Tibial artery (tissue), 4 donors: ENCODE results near the gene BRF1.

ENCODE experiments used
- DNase-seq, 2 donors: peaks; one replicate each; pipeline ENCODE4 v3.0.0-alpha.2; 2019
- H3K27ac ChIP-seq, 2 donors: fragments of 200-600 bp; sonication (generic) in 1 of 2; 1 replicate in 1 of 2; 2 replicates in 1 of 2; pipeline ENCODE4 v1.5.1; 2018 to 2019; ENCODE audit warnings: mild to moderate bottlenecking in 1 of 2
- H3K27me3 ChIP-seq, 2 donors: fragments of 200-600 bp; sonication (generic) in 1 of 2; one replicate each; pipeline versions ENCODE4 v1.5.1 to v1.6.0; 2016 to 2019
- H3K36me3 ChIP-seq, 3 donors: fragments of 200-600 bp; sonication (generic) in 2 of 3; one replicate each; pipeline ENCODE4 v1.5.1; 2016 to 2019; ENCODE audit warnings: mild to moderate bottlenecking in 2 of 3
- H3K4me1 ChIP-seq, 4 donors: fragments of 200-600 bp; sonication (generic) in 2 of 4; 1 replicate in 3 of 4; 2 replicates in 1 of 4; pipeline ENCODE4 v1.5.1; 2016 to 2019
- H3K4me3 ChIP-seq, 2 donors: fragments of 200-600 bp; sonication (generic) in 1 of 2; 1 replicate in 1 of 2; 2 replicates in 1 of 2; pipeline ENCODE4 v1.5.1; 2018 to 2019; ENCODE audit warnings: mild to moderate bottlenecking in 2 of 2
- H3K9me3 ChIP-seq, 3 donors: fragments of 200-600 bp; sonication (generic) in 1 of 3; one replicate each; pipeline ENCODE4 v1.5.1; 2016 to 2019
- intact Hi-C: fragments of 100-400 bp; cut with DNase I; formaldehyde crosslinking; loops from one replicate; pipeline ENCODE4 v1.15.0; 2023; ENCODE audit warnings: low total_unique reads
- TF ChIP-seq, protein P1 (sequence below), 2 experiments: fragments of 200-600 bp in 1 of 2; fragments of 450-650 bp in 1 of 2; IDR thresholded peaks; one replicate each; pipeline ENCODE4 v1.5.1; 2017 to 2019; ENCODE audit warnings: antibody characterized with exemption in 2 of 2, mild to moderate bottlenecking in 1 of 2, moderate library complexity in 1 of 2

Gene BRF1

DNA sequence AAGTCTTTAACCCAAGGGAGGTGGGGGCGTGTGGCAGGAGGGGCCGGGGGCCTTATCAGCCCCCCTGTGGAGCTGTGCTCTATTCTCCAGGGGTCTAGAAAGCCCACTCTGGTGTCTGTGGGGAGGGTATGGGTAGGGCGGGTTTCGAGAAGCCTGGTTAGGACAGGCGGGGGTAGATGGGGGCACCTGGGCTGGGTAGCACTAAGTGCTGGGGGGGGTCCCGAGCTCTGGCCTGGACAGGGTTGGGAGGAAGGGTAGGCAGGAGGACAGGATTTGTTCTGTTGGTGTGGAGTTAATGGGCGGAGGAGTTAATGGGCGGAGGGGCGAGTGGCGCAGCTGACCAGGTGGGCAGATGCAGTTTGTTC is 15.8 kb upstream of the BRF1 start:
- intact Hi-C loops: loop anchor here (10.0 kb wide), 1 partner anchor 62 kb away; no protein-coding TSS in a partner anchor
- Histone ChIP-seq H3K27me3 (no peaks in the 10 kb centered on the region), H3K9me3 (no peaks in the 10 kb centered on the region), H3K4me1 (peaks cover 0 to 39% (median 30%) of the 10 kb centered on the region in 4 donors), H3K36me3 (no peaks in the 10 kb centered on the region), H3K4me3 (peak overlapping the region; percentile 77 to 80), H3K27ac (peak overlapping the region; percentile 25 to 78)
- TF ChIP-seq, protein P1, sequence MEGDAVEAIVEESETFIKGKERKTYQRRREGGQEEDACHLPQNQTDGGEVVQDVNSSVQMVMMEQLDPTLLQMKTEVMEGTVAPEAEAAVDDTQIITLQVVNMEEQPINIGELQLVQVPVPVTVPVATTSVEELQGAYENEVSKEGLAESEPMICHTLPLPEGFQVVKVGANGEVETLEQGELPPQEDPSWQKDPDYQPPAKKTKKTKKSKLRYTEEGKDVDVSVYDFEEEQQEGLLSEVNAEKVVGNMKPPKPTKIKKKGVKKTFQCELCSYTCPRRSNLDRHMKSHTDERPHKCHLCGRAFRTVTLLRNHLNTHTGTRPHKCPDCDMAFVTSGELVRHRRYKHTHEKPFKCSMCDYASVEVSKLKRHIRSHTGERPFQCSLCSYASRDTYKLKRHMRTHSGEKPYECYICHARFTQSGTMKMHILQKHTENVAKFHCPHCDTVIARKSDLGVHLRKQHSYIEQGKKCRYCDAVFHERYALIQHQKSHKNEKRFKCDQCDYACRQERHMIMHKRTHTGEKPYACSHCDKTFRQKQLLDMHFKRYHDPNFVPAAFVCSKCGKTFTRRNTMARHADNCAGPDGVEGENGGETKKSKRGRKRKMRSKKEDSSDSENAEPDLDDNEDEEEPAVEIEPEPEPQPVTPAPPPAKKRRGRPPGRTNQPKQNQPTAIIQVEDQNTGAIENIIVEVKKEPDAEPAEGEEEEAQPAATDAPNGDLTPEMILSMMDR (IDR thresholded peaks at IDR 0.05): no peak
- no peak for DNase-seq

- TF ChIP-seq, protein P1 (IDR thresholded peaks at IDR 0.05): no peak
- Histone ChIP-seq H3K36me3 (no peaks in the 10 kb centered on the region), H3K9me3 (no peaks in the 10 kb centered on the region), H3K27ac (peak overlapping the region; percentile 78), H3K4me1 (peaks cover 0 to 39% (median 30%) of the 10 kb centered on the region in 4 donors), H3K27me3 (no peaks in the 10 kb centered on the region), H3K4me3 (peak overlapping the region; percentile 77 to 80)
- intact Hi-C loops: loop anchor here (10.0 kb wide), 1 partner anchor 61 kb away; no protein-coding TSS in a partner anchor
- peak in 1 of 2 donors; percentile 67 for DNase-seq
Observed at GRCh38 chr14:105315941-105316576, 15.3 kb upstream of the BRF1 start.

- intact Hi-C loops: loop anchor here (10.0 kb wide), 1 partner anchor 60 kb away; no protein-coding TSS in a partner anchor
Observed at GRCh38 chr14:105315211-105315721, 14.5 kb upstream of the BRF1 start.

DNA sequence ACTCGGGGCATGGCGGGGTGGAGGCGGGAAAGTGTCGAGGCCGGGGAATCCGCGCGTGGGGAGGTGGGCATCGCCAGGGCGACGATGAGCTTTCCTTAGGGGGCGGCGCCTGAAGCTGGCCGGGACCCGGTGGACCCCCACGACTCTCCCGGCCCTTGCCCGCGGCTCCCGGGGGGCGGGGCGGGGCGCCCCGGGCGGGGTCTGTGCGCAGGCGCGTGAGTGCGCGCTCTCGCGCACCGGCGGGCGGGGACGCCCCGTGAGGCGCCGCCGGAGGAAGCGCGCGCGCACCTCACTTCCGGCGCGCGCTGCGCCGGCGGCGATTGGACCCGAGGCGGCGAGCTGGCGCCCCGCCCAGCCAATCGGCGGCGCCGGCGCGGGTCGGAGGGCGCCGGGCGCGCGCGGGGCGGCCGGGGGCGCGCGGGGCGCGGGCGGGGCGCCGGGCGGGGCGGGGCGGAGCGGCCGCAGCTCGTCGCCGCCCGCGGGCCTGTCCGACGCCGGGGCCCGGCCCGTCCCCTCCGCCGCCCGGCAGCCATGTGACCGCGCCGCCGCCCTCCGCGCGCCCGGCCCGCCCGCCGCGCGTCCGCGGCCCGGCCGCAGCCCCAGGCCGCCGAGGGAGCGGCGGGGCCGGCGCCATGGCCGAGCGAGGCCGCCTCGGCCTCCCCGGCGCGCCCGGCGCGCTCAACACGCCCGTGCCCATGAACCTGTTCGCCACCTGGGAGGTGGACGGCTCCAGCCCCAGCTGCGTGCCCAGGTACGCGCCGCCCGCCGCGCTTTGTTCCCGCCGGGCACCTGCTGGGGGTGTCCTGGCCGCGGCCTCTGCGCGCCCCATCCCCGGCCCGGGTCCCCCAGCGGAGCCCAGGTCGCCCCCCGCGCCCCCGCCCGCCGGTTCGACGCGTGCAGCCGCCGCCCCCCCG is 13.7 kb upstream of the BRF1 start, which contains the start of gene PACS2:
Gene PACS2, plus strand, starts transcription at position 462 of the 914 bp plus-strand sequence. Its CDS starts 171 bp downstream, at position 633.
- Histone ChIP-seq H3K27me3 (no peaks in the 10 kb centered on the region), H3K4me1 (peaks cover 0 to 39% (median 30%) of the 10 kb centered on the region in 4 donors), H3K9me3 (no peaks in the 10 kb centered on the region), H3K36me3 (no peaks in the 10 kb centered on the region), H3K4me3 (peak within 1 kb of the TSS; percentile 94 to 96), H3K27ac (peak within 1 kb of the TSS; percentile 93 to 100)
- TF ChIP-seq, protein P1 (IDR thresholded peaks at IDR 0.05): no peak
- intact Hi-C loops: loop anchor here (10.0 kb wide), 1 partner anchor 60 kb away; no protein-coding TSS in a partner anchor
- DNase-seq: peak; percentile 57 to 86

More at GRCh38 chr14:105315211-105315721, 14.5 kb upstream of the BRF1 start:
- peaks cover 0 to 39% (median 30%) of the 10 kb centered on the region in 4 donors for H3K4me1 ChIP-seq
- no peaks in the 10 kb centered on the region for H3K27me3 ChIP-seq
- H3K27ac ChIP-seq: peak overlapping the region; percentile 78
- TF ChIP-seq, protein P1 (IDR thresholded peaks at IDR 0.05): no peak
- no peaks in the 10 kb centered on the region for H3K9me3 ChIP-seq
- DNase-seq: peak; percentile 34 to 76
- peak overlapping the region; percentile 77 to 80 for H3K4me3 ChIP-seq
- no peaks in the 10 kb centered on the region for H3K36me3 ChIP-seq
